Kidney (tissue), 14 donors: ENCODE measurements around the gene GNB1L. TPM values are rescaled to one million over a fixed set of nuclear protein-coding genes. Genes with fewer than 3 reads are reported as not detected.

Experiments used
- DNase-seq, 5 donors: peaks; one replicate each; pipeline ENCODE4 v3.0.0-alpha.2; 2013 to 2020
- FAIRE-seq: peaks from 2 replicates; lab custom pipeline; 2012; peaks lifted over from hg19 to GRCh38; lab: Jason Lieb, UNC
- H3K27ac ChIP-seq, 2 donors: one replicate each; pipeline ENCODE4 v1.7.0; 2013; ENCODE audit warnings: low read depth in 2 of 2, low read length in 2 of 2, inconsistent platforms in 1 of 2
- H3K27me3 ChIP-seq: one replicate; pipeline ENCODE4 v1.7.1; 2013; ENCODE audit warnings: low read length, inconsistent platforms; ENCODE audit not compliant: control insufficient read depth, insufficient read depth
- H3K36me3 ChIP-seq, 3 donors: one replicate each; pipeline versions ENCODE4 v1.7.0 to v1.7.1; 2013; ENCODE audit warnings: low read length in 3 of 3, control low read depth in 1 of 3, inconsistent platforms in 1 of 3; ENCODE audit not compliant: insufficient read depth in 3 of 3, control insufficient read depth in 2 of 3
- H3K4me1 ChIP-seq, 3 donors: one replicate each; pipeline versions ENCODE4 v1.7.0 to v1.7.1; 2013; ENCODE audit warnings: low read length in 3 of 3, inconsistent platforms in 1 of 3, low read depth in 1 of 3; ENCODE audit not compliant: control insufficient read depth in 2 of 3, insufficient read depth in 2 of 3
- H3K4me3 ChIP-seq, 3 donors: one replicate each; pipeline versions ENCODE4 v1.7.0 to v1.8.1; 2013; ENCODE audit warnings: low read length in 3 of 3, control low read depth in 1 of 3, inconsistent platforms in 1 of 3
- H3K9ac ChIP-seq, 3 donors: one replicate each; pipeline versions ENCODE4 v1.7.0 to v1.7.1; 2013; ENCODE audit warnings: low read length in 3 of 3, control low read depth in 1 of 3, inconsistent platforms in 1 of 3
- H3K9me3 ChIP-seq, 3 donors: one replicate each; pipeline versions ENCODE4 v1.7.0 to v1.7.1; 2013; ENCODE audit warnings: low read length in 3 of 3, control low read depth in 1 of 3, inconsistent platforms in 1 of 3; ENCODE audit not compliant: control insufficient read depth in 2 of 3, insufficient read depth in 1 of 3
- intact Hi-C: fragments of 100-400 bp; cut with DNase I; formaldehyde crosslinking; loops from one replicate; pipeline ENCODE4 v1.11.1; 2022
- polyA plus RNA-seq: library from polyadenylated mRNA; stranded (reverse); fragments of 350-450 nt; fragmentation: Illumina TruSeq; extraction: RNeasy Lipid Tissue Mini Kit (QIAGEN cat#74804); gene quantifications from one replicate; pipeline ENCODE4 v1.2.3, GENCODE V29; 2014; ENCODE audit warnings: low read depth, low replicate concordance; ENCODE audit not compliant: insufficient read depth
- total RNA-seq: library from RNA; stranded (reverse); fragmentation: NEBNext Ultra II Directional; extraction: Animal tissue kit (Norgen Biotek cat#: 25700); gene quantifications from one replicate; pipeline ENCODE4 v1.2.1, GENCODE V29; 2021
- TF ChIP-seq, protein P1 (sequence below): IDR thresholded peaks from 3 replicates; pipeline ENCODE4 v1.5.1; 2012; ENCODE audit warnings: mild to moderate bottlenecking, moderate library complexity, borderline replicate concordance; ENCODE audit not compliant: insufficient read depth; ENCODE audit errors: extremely low read depth
- donor health status: control.
- donor health status: control.
- donor health status: control.
- donor health status: control.
- donor health status: control.
- donor health status: DM: yes; HTN: yes; CAD: no.
- donor health status: Normal renal cell carcinoma (clear cell type).

Gene GNB1L
- total and polyA plus RNA-seq, 2 donors from 2014 or later = 4.0 to 4.4 TPM

DNA sequence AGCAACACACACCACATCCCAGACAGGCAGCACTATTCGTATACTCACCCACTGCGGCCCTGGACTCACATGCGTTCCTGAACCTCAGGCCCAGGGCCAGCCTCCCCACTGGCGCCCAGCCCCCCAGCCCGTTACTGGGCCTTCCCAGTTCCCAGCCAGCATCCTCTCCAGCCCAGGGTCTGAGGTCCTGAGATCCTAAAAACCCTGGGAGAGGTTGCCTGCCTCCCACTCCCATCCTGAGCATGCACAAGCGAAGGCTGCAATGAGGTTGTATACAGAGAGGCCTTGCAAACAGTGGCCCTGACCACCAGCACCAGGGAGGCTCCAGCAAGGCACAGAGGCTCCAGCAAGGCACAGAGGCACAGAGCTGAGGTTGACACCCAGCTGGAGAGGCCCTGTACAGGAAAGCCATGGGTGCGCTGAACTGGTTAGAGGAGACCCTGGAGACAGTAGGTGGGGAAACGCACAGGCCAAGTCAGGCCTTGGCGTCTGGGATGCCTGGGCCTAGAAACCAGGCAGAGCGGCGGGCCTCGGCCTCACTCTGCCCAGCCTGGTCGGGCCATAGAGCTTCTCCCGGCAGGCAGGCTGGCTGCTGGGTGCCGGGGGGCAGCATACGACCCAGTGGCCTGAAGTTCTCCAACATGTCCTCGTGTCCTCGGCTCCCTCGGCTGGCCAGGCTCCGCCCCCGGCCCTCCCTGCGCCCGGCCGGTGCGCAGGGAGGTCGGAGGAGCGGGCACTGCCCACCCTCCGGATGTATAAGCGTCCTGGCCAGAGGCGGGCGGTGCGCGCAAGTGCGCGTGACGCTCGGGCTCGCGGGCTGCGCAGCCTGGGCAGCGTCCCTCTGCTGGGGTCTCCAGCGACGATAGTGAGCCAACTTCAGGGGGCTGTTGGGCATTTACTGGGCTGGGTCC lies 96.4 kb downstream of the GNB1L start:
- Histone ChIP-seq H3K9ac (no peak overlapping the region), H3K9me3 (no peaks in the 10 kb centered on the region), H3K4me1 (peaks cover 0 to 2% (median 0%) of the 10 kb centered on the region in 3 donors), H3K36me3 (no peaks in the 10 kb centered on the region), H3K27me3 (peaks cover 53% of the 10 kb centered on the region), H3K27ac (no peak overlapping the region), H3K4me3 (no peak overlapping the region)
- intact Hi-C loops = no loop called here
- FAIRE-seq = no peak
- no peak for DNase-seq
- TF ChIP-seq, protein P1, sequence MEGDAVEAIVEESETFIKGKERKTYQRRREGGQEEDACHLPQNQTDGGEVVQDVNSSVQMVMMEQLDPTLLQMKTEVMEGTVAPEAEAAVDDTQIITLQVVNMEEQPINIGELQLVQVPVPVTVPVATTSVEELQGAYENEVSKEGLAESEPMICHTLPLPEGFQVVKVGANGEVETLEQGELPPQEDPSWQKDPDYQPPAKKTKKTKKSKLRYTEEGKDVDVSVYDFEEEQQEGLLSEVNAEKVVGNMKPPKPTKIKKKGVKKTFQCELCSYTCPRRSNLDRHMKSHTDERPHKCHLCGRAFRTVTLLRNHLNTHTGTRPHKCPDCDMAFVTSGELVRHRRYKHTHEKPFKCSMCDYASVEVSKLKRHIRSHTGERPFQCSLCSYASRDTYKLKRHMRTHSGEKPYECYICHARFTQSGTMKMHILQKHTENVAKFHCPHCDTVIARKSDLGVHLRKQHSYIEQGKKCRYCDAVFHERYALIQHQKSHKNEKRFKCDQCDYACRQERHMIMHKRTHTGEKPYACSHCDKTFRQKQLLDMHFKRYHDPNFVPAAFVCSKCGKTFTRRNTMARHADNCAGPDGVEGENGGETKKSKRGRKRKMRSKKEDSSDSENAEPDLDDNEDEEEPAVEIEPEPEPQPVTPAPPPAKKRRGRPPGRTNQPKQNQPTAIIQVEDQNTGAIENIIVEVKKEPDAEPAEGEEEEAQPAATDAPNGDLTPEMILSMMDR = no peak

DNA sequence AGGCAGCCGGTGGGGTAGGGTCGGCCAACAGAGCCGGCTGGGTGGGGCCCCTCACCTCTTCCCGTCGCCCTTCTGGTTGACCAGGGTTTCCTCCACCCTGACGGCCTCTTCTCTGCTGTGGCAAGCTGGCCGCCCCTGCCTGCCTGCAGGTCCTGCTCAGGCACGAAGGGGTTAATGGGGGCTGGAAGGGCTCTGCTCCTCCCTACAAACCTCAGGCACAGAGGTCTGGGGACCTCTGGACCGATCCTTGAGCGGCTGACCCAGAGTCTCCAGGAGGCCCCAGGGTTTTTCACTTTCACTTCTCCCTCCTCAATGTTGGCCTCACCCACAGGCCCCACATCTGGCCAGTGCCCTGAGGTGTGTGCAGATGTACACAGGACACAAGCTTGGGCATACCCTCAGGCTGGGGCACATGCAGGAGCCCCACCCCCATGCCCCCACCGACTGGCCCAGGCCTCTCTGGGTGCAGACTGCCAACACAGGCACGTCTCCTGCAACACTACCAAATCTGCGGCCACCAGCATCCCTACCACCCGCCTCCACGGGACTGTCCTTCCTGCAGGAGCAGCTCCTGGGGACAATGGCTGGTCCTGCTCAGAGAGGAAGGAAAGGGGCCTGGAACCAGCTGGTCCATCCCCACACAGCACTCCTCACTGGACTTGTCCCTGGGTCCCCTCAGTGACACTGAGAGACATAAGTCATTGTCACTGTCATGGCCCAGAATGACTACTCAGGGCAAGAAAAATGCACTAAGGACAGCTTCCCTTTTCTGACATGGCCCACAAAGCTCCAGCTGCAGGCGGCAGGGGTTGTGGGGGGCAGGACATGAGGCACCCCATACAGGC lies 97.3 kb downstream of the GNB1L start:
- H3K9me3 ChIP-seq = no peaks in the 10 kb centered on the region
- peaks cover 0 to 2% (median 0%) of the 10 kb centered on the region in 3 donors for H3K4me1 ChIP-seq
- peaks cover 52% of the 10 kb centered on the region for H3K27me3 ChIP-seq
- H3K4me3 ChIP-seq = no peak overlapping the region
- no peaks in the 10 kb centered on the region for H3K36me3 ChIP-seq
- no peak for FAIRE-seq
- intact Hi-C loops = no loop called here
- TF ChIP-seq, protein P1 = no peak
- H3K9ac ChIP-seq = no peak overlapping the region
- H3K27ac ChIP-seq = no peak overlapping the region
- no peak for DNase-seq

DNA sequence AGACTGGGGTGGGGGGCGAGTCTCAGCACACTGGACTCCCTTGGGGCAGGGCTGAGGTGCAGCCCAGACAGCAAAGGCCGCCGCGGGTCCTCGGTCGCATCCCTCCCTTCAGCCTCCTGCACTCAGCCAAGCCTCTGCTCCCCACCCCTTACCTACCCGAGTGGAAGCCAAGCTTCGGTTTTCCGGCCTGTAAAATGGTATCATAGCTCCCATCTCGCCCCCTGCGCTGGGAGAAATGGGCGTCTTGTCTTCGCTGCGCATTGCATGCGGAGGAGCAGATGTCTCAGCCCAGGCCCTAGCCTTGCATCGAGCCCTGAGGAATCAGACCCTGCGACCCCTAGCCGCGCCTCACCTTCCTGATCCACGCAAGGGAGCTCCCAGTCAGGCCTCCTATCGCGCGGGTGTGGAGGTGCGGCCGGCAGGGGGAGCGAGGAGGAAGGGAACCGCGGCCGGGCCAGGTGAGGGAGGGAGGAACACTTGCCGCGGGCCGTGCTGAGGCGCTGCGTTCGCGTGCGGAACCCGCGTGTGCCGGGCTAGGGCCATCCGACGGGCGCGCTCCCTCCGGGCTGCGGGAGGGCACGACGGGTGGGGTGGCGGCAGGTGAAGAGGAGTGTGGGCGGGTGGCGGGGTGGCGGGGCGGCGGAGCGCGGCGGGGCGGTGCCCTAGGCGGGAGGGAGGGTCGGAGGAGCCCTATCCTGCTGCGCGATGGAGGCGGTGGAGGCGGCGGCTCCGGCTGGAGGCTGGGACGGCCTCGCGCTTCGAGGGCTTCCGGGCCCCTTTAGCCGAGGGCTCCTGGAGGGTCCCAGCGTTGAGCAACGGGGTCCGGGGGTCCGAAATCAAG lies 98.2 kb downstream of the GNB1L start:
- intact Hi-C loops = no loop called here
- Histone ChIP-seq H3K4me1 (peaks cover 0 to 2% (median 0%) of the 10 kb centered on the region in 3 donors), H3K9ac (no peak overlapping the region), H3K4me3 (no peak overlapping the region), H3K27ac (no peak overlapping the region), H3K36me3 (no peaks in the 10 kb centered on the region), H3K27me3 (peaks cover 46% of the 10 kb centered on the region), H3K9me3 (no peaks in the 10 kb centered on the region)
- DNase-seq (no peak), FAIRE-seq (no peak)
- TF ChIP-seq, protein P1 = peak; percentile 20
